Activated CD8-positive, alpha-beta T cell treated with anti-CD3 and anti-CD28 coated beads, Interleukin-2, amount 10 ng/mL, durations not matched to agents 7 days and 5 days (primary cell): ENCODE results near the gene CLEC16A. TPM values are rescaled to one million over a fixed set of nuclear protein-coding genes. Genes with fewer than 3 reads are reported as not detected.

ENCODE experiments used
- ATAC-seq: fragments of 150-1000 bp; cut with Tn5 transposase; one replicate; pipeline ENCODE4 v1.10.0; 2021; ENCODE audit warnings: moderate library complexity
- CTCF ChIA-PET: fragments of 350-600 bp; sonication (Branson Sonifier 250); formaldehyde crosslinking; loops from one replicate; lab custom pipeline; 2021; ENCODE audit warnings: antibody characterized with exemption; lab: Charles Lee
- POLR2A ChIA-PET: fragments of 350-600 bp; sonication (Branson Sonifier 250); formaldehyde crosslinking; loops from one replicate; lab custom pipeline; 2021; ENCODE audit warnings: antibody characterized with exemption; lab: Charles Lee
- DNase-seq: peaks from one replicate; pipeline ENCODE4 v3.0.0-alpha.2; 2020
- H3K27ac Mint-ChIP-seq: one replicate; pipeline ENCODE4 v1.8.0; 2021; ENCODE audit warnings: mild to moderate bottlenecking, mixed read lengths
- H3K27me3 Mint-ChIP-seq: one replicate; pipeline ENCODE4 v1.8.0; 2021; ENCODE audit warnings: low read depth, mixed read lengths
- H3K36me3 Mint-ChIP-seq: one replicate; pipeline ENCODE4 v1.8.0; 2021; ENCODE audit warnings: low read depth, mixed read lengths
- H3K4me1 Mint-ChIP-seq: one replicate; pipeline ENCODE4 v1.8.0; 2021; ENCODE audit warnings: low read depth, mixed read lengths
- H3K4me3 Mint-ChIP-seq: one replicate; pipeline ENCODE4 v1.8.0; 2021; ENCODE audit warnings: mild to moderate bottlenecking, mixed read lengths
- H3K9me3 Mint-ChIP-seq: one replicate; pipeline ENCODE4 v1.8.0; 2022; ENCODE audit warnings: mixed read lengths; ENCODE audit not compliant: insufficient read depth
- total RNA-seq, 2 experiments: library from RNA; stranded (reverse); gene quantifications; one replicate each; pipeline ENCODE4 v1.2.3, GENCODE V29; 2021

The CLEC16A gene
- total RNA-seq, 2 experiments from 2014 or later, result 32.8 to 38.5 TPM

GRCh38 chr16:11066261-11066870 lies 122.0 kb downstream of the CLEC16A start:
- ChIA-PET CTCF (interaction anchor here (1.0 to 1.6 kb wide), 4 partner anchors 10 to 95 kb away, joined by 3 to 5 read pairs (median 4); no protein-coding TSS in a partner anchor), POLR2A (interaction anchor here (1.1 to 1.6 kb wide), 3 partner anchors 9 to 28 kb away, joined by 3 to 4 read pairs (median 3); no protein-coding TSS in a partner anchor)
- ATAC-seq (no peak), DNase-seq (no peak)
- H3K4me1 Mint-ChIP-seq, result peaks cover 65% of the 10 kb centered on the region
- H3K36me3 Mint-ChIP-seq, result peaks cover 62% of the 10 kb centered on the region
- H3K4me3 Mint-ChIP-seq, result no peak overlapping the region
- H3K27me3 Mint-ChIP-seq, result no peaks in the 10 kb centered on the region
- peak overlapping the region; percentile 37 for H3K27ac Mint-ChIP-seq
- no peaks in the 10 kb centered on the region for H3K9me3 Mint-ChIP-seq

DNA sequence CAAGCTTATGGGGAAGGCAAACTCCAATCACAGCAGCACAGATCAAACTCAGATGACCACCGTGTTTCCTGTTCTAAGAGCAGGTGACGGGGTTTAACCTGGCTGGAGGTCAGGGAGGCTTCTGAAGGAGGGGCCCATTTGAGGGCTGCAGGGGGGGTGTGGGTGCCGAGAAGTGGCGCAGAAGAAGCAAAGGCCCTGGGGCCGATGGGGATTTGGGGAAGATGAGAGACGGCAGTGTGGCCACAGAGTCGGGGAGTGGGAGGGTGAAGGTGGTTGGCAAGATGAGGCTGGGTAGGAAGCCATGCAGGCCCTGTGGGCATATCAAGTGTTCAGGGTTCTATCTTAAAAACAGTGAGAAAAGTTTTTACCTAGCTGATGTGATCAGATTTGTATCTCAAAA lies 122.9 kb downstream of the CLEC16A start:
- CTCF ChIA-PET, result interaction anchor here (1.1 to 1.6 kb wide), 2 partner anchors 21 to 33 kb away, joined by 3 to 4 read pairs; no protein-coding TSS in a partner anchor
- DNase-seq (no peak), ATAC-seq (no peak)
- Mint-ChIP-seq H3K4me1 (peaks cover 67% of the 10 kb centered on the region), H3K4me3 (no peak overlapping the region), H3K27ac (peak overlapping the region; percentile 73), H3K27me3 (no peaks in the 10 kb centered on the region), H3K9me3 (no peaks in the 10 kb centered on the region), H3K36me3 (peaks cover 59% of the 10 kb centered on the region)
- POLR2A ChIA-PET, result interaction anchor here (1.1 kb wide), 1 partner anchor 9 kb away, joined by 3 read pairs; no protein-coding TSS in a partner anchor

- DNase-seq (no peak), ATAC-seq (no peak)
- Mint-ChIP-seq H3K27ac (no peak overlapping the region), H3K36me3 (peaks cover 61% of the 10 kb centered on the region), H3K27me3 (no peaks in the 10 kb centered on the region), H3K9me3 (no peaks in the 10 kb centered on the region), H3K4me3 (no peak overlapping the region), H3K4me1 (peaks cover 68% of the 10 kb centered on the region)
- ChIA-PET CTCF (interaction anchor here (1.1 kb wide), 1 partner anchor 11 kb away, joined by 3 read pairs; no protein-coding TSS in a partner anchor), POLR2A (interaction anchor here (1.1 kb wide), 1 partner anchor 188 kb away, joined by 4 read pairs; the partner anchor contains the start of gene SOCS1)
Observed at GRCh38 chr16:11067697-11068141, 123.4 kb downstream of the CLEC16A start.

DNA sequence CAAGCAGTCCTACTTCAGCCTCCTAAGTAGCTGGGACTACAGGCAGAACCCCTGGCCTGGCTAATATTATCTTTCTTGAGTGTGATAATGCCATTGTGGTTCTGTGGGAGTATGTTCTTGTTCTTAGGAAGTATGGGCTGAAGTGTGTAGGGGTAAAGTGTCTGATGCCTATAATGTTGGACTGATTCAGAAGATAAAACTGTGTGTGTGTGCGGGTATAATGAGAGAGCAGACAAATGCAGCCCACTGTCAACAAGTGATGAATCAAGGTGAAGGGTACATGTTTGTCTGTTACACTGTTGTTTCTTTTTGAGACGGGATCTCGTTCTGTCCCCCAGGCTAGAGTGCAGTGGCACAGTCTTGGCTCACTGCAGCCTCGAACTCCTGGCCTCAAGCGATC lies 127.5 kb downstream of the CLEC16A start:
- POLR2A ChIA-PET, result no interaction called here

DNA sequence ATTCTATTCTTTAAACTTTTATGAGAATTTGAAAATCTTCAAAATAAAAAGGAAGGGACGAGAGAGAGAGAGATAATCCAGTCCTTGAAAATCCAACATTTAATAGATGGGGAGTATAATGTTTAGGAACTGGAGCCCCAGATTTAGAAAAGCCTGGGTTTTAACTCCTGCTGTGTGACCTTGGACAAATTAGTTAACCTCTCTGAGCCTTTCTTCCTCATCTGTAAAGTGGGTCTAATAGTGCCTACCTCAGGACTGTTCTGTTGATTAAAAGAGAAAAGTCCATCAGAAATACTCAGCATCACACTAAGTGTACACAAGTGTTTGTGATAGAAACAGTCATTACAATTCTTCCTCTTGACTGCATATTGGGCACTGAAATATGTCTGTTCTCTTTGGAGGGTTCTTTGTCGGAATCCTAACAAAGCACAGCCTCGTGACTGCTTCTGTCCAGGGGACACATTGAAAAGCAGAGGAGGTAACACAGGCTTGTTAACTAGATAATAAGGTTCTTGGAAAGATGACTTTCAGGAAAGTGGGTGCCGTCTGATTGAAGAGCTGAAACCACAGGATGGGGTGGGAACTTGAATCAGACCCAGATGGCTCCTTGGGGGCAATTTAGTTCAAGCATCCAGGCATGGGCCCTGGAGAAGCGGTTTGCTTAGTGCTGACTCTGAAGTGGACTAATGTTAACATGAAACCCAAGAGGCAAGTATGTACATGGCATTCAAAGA lies 128.2 kb downstream of the CLEC16A start:
- Mint-ChIP-seq H3K4me3 (peak overlapping the region; percentile 36), H3K27me3 (no peaks in the 10 kb centered on the region)

More for the DNA sequence above, 127.5 kb downstream of the CLEC16A start:
- Mint-ChIP-seq H3K4me3 (no peak overlapping the region), H3K36me3 (peaks cover 47% of the 10 kb centered on the region), H3K27ac (peak overlapping the region; percentile 48), H3K27me3 (no peaks in the 10 kb centered on the region), H3K4me1 (peaks cover 77% of the 10 kb centered on the region), H3K9me3 (no peaks in the 10 kb centered on the region)
- DNase-seq (no peak), ATAC-seq (no peak)
- CTCF ChIA-PET, result interaction anchor here (1.2 kb wide), 1 partner anchor 13 kb away, joined by 3 read pairs; no protein-coding TSS in a partner anchor

DNA sequence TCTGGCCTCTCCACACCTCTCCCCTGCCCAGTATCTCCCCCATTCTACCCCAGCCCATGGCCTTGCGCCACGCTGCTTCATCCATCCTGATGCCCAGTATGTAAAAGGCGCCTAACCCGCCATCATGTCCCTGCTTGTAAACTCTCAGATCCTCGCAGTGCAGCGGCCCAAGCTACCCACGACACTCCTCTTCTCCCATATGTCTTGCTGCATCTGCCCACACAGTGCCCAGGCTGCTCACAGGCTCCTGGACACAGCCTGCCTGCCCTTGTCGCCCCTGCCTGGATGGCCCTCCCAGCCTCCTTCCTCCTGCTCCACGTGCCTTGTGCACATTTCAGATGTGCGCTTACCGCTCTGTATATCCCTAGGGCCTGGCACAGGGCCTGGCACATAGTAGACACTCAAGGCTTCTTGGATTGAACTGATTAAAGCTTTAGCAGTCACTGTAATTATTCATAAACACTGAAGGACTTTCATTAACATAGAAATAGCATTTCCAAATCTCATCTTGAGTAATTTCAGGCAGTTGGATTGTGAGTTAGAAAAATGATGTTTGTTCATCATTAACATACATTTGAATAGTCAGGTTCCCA lies 129.1 kb downstream of the CLEC16A start:
- Mint-ChIP-seq H3K27ac (peak overlapping the region; percentile 76), H3K4me1 (peaks cover 82% of the 10 kb centered on the region), H3K27me3 (no peaks in the 10 kb centered on the region), H3K9me3 (no peaks in the 10 kb centered on the region), H3K36me3 (peaks cover 51% of the 10 kb centered on the region), H3K4me3 (peak overlapping the region; percentile 9)
- ChIA-PET POLR2A (interaction anchor here (1.1 kb wide), 1 partner anchor 178 kb away, joined by 3 read pairs; no protein-coding TSS in a partner anchor), CTCF (interaction anchor here (1.2 to 3.0 kb wide), 3 partner anchors 11 to 102 kb away, joined by 4 to 10 read pairs (median 7); no protein-coding TSS in a partner anchor)
- ATAC-seq (no peak), DNase-seq (no peak)

More for the DNA sequence above, 128.2 kb downstream of the CLEC16A start:
- peaks cover 78% of the 10 kb centered on the region for H3K4me1 Mint-ChIP-seq
- H3K27ac Mint-ChIP-seq, result peak overlapping the region; percentile 76
- no peaks in the 10 kb centered on the region for H3K9me3 Mint-ChIP-seq
- ChIA-PET CTCF (interaction anchor here (1.9 kb wide), 1 partner anchor 20 kb away, joined by 7 read pairs; no protein-coding TSS in a partner anchor), POLR2A (interaction anchor here (1.1 kb wide), 1 partner anchor 179 kb away, joined by 3 read pairs; no protein-coding TSS in a partner anchor)
- peaks cover 45% of the 10 kb centered on the region for H3K36me3 Mint-ChIP-seq
- no peak for DNase-seq
- no peak for ATAC-seq

GRCh38 chr16:11074131-11074530 lies 129.8 kb downstream of the CLEC16A start:
- Mint-ChIP-seq H3K27ac (peak overlapping the region; percentile 76), H3K4me3 (no peak overlapping the region), H3K9me3 (no peaks in the 10 kb centered on the region), H3K4me1 (peaks cover 87% of the 10 kb centered on the region), H3K27me3 (no peaks in the 10 kb centered on the region), H3K36me3 (peaks cover 53% of the 10 kb centered on the region)
- ChIA-PET CTCF (interaction anchor here (1.0 to 3.0 kb wide), 4 partner anchors 10 to 103 kb away, joined by 4 to 10 read pairs (median 6); no protein-coding TSS in a partner anchor), POLR2A (interaction anchor here (0.6 to 2.0 kb wide), 3 partner anchors 20 to 157 kb away, joined by 3 to 10 read pairs (median 4); no protein-coding TSS in a partner anchor)
- ATAC-seq (no peak), DNase-seq (no peak)

DNA sequence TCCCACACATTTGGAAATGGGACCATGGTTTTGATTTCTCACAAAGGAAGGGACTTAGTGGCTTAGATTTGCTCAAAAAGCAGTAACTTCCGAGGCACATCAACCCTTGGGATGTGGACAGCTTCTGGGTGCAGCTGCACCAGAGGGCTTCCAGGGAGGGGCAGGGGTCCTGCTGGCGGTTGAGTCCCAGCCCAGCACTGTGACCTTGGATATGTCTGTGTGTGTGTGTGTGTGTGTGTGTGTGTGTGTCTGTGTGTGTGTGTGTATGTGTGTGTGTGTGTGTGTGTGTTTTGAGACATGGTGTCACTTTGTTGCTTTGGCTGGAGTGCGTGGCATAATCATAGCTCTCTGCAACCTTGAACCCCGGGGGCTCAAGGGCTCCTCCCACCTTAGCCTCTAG lies 130.8 kb downstream of the CLEC16A start:
- peak overlapping the region; percentile 74 for H3K27ac Mint-ChIP-seq
- ATAC-seq, result no peak
- H3K27me3 Mint-ChIP-seq, result no peaks in the 10 kb centered on the region
- ChIA-PET CTCF (interaction anchor here (0.8 to 3.0 kb wide), 8 partner anchors 13 to 149 kb away, joined by 3 to 10 read pairs (median 4); no protein-coding TSS in a partner anchor), POLR2A (interaction anchor here (0.7 to 2.0 kb wide), 5 partner anchors 19 to 235 kb away, joined by 3 to 10 read pairs (median 4); no protein-coding TSS in a partner anchor)
- no peaks in the 10 kb centered on the region for H3K9me3 Mint-ChIP-seq
- H3K4me3 Mint-ChIP-seq, result no peak overlapping the region
- peaks cover 63% of the 10 kb centered on the region for H3K36me3 Mint-ChIP-seq
- H3K4me1 Mint-ChIP-seq, result peaks cover 97% of the 10 kb centered on the region
- DNase-seq, result no peak

DNA sequence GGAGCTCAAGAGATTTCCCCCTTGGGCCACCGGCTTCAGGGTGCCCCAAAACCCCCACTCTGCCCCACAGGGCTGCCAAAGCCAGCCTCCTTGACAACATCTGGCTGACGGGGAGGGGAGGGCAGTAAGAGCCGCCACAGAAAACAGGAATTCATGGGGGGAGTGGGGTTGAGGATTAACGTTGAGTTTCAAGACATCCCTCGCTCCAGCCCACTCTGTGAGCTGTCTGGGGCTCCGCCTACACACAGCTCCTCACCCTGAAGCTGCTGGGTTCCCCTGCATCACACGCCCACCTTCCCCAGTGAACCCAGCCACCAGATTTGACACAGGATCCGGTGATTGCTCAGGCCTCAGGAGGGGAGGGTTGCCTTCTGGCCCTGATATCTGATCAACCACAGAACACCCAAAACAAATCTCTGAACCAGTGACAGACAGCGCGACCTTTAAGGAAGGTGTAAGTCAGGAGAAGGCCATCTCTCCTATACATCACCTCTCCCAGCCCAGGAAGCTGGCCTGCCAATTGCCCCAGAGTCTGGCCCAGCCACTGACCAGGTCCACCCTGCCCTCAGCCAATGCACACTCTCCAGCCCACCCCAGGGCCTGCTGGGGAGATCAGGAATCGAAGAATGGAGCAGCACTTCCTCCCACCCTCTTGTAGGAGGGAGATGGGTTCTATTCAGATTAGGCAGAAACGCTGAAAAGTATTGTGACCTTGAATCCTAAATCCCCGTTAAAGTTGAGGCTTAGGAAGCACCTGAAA lies 132.1 kb downstream of the CLEC16A start:
- peak overlapping the region; percentile 44 for H3K4me3 Mint-ChIP-seq
- ChIA-PET POLR2A (interaction anchor here (0.7 to 2.0 kb wide), 9 partner anchors 9 to 178 kb away, joined by 3 to 10 read pairs (median 3); no protein-coding TSS in a partner anchor), CTCF (interaction anchor here (0.9 to 3.0 kb wide), 14 partner anchors 10 to 148 kb away, joined by 3 to 10 read pairs (median 3); no protein-coding TSS in a partner anchor)

DNA sequence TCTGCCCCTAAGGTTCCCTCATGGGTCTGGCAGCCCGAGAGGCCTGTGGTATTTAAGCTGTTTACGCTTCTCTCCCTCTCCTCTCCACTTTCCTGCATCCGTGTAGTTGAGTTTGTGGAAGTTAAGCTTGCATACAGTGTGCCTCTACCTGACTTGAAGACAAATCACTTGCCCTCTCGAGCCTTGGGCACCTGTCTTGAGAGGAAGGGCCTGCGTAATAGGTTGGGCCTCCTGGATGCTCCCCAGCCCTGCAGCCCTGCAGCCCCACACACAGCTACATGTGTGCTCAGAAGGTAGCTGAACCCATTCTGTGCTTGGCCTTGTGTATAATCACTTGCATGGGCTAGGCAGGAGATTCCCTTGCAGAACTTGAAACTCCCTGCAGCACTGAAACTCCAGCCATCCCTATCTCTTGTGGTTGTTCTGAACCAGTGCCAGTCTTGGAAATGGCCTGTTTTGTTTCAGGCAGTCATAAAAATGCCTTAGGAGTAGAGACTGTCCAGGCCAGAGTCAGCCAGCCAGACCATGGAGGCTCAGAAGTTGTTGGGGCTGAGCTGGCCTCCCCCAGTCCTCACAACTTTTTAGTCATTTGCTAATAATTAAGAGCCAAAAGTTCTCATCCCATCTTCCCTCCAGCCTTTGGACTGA lies 134.6 kb downstream of the CLEC16A start:
- POLR2A ChIA-PET, result interaction anchor here (0.7 to 2.4 kb wide), 6 partner anchors 9 to 152 kb away, joined by 3 to 9 read pairs (median 4); no protein-coding TSS in a partner anchor
- ATAC-seq (no peak), DNase-seq (no peak)
- Mint-ChIP-seq H3K4me3 (no peak overlapping the region), H3K27me3 (no peaks in the 10 kb centered on the region), H3K4me1 (peaks cover 98% of the 10 kb centered on the region), H3K36me3 (peaks cover 60% of the 10 kb centered on the region), H3K9me3 (no peaks in the 10 kb centered on the region), H3K27ac (peak overlapping the region; percentile 85)
- CTCF ChIA-PET, result interaction anchor here (0.6 to 1.4 kb wide), 8 partner anchors 11 to 177 kb away, joined by 3 to 6 read pairs (median 3); partner anchors contain the start of gene SOCS1

More for the DNA sequence above, 132.1 kb downstream of the CLEC16A start:
- ATAC-seq, result peak; percentile 88
- H3K36me3 Mint-ChIP-seq, result peaks cover 60% of the 10 kb centered on the region
- H3K27me3 Mint-ChIP-seq, result no peaks in the 10 kb centered on the region
- H3K9me3 Mint-ChIP-seq, result no peaks in the 10 kb centered on the region
- peak overlapping the region; percentile 89 for H3K27ac Mint-ChIP-seq
- DNase-seq, result peak; percentile 86
- peaks cover 97% of the 10 kb centered on the region for H3K4me1 Mint-ChIP-seq
